ENCODE data around the gene CIC. TPM values are rescaled to one million over a fixed set of nuclear protein-coding genes. Genes with fewer than 3 reads are reported as not detected.
A peak's percentile ranks its signal among the peaks of the same experiment; 100 is the strongest.

The CIC gene
- total RNA-seq, 2 experiments from 2014 or later = 114 to 119 TPM

GRCh38 chr19:42229855-42230351, 39.1 kb upstream of the CIC start:
- Mint-ChIP-seq H3K4me3 (no peak overlapping the region), H3K27me3 (no peaks in the 10 kb centered on the region), H3K9me3 (no peaks in the 10 kb centered on the region), H3K36me3 (ENCODE audit: low read depth) (peaks cover 92% of the 10 kb centered on the region), H3K4me1 (ENCODE audit: low read depth) (peaks cover 17% of the 10 kb centered on the region), H3K27ac (peak overlapping the region; percentile 36)
- Histone ChIP-seq H3K9me3 (ENCODE audit: control insufficient read depth in 1 of 2, insufficient read depth in 1 of 2, low read length in 2 of 2) (no peaks in the 10 kb centered on the region), H3K36me3 (ENCODE audit: insufficient read depth, low read length) (peaks cover 85% of the 10 kb centered on the region), H3K27me3 (ENCODE audit: control insufficient read depth in 1 of 2, insufficient read depth in 2 of 2, low read length in 2 of 2) (no peaks in the 10 kb centered on the region), H3K4me1 (ENCODE audit: insufficient read depth, low read length) (peaks cover 16% of the 10 kb centered on the region), H3K4me3 (ENCODE audit: low read length) (no peak overlapping the region), H3K27ac (ENCODE audit: low read depth in 1 of 2, low read length in 2 of 2) (no peak overlapping the region)
- ChIA-PET POLR2A (interaction anchor here (0.8 to 1.1 kb wide), 3 partner anchors 9 to 12 kb away, joined by 3 to 4 read pairs (median 4); partner anchors contain the start of genes GSK3A and ZNF526), CTCF (interaction anchor here (2.0 kb wide), 1 partner anchor 13 kb away, joined by 7 read pairs; the partner anchor contains the start of gene GSK3A)
- ATAC-seq (ENCODE audit: poor library complexity) (no peak), DNase-seq (no peak)
- TF ChIP-seq CTCF (IDR thresholded peaks at IDR 0.05) = no peak
- intact Hi-C loops (cut with DNase I, micrococcal nuclease) = no loop called here

GRCh38 chr19:42230571-42230970, 38.5 kb upstream of the CIC start:
- CTCF ChIA-PET = no interaction called here
- Histone ChIP-seq H3K36me3 (ENCODE audit: insufficient read depth, low read length) (peaks cover 85% of the 10 kb centered on the region), H3K4me3 (ENCODE audit: low read length) (no peak overlapping the region), H3K9me3 (ENCODE audit: control insufficient read depth in 1 of 2, insufficient read depth in 1 of 2, low read length in 2 of 2) (no peaks in the 10 kb centered on the region), H3K27me3 (ENCODE audit: control insufficient read depth in 1 of 2, insufficient read depth in 2 of 2, low read length in 2 of 2) (no peaks in the 10 kb centered on the region), H3K27ac (ENCODE audit: low read depth in 1 of 2, low read length in 2 of 2) (no peak overlapping the region), H3K4me1 (ENCODE audit: insufficient read depth, low read length) (peaks cover 16% of the 10 kb centered on the region)
- Mint-ChIP-seq H3K36me3 (ENCODE audit: low read depth) (peaks cover 94% of the 10 kb centered on the region), H3K4me3 (no peak overlapping the region), H3K27me3 (no peaks in the 10 kb centered on the region), H3K9me3 (no peaks in the 10 kb centered on the region), H3K4me1 (ENCODE audit: low read depth) (peaks cover 17% of the 10 kb centered on the region), H3K27ac (no peak overlapping the region)
- DNase-seq = no peak
- POLR2A ChIA-PET = interaction anchor here (0.8 to 1.1 kb wide), 2 partner anchors 9 to 10 kb away, joined by 4 read pairs; partner anchors contain the start of gene ZNF526
- TF ChIP-seq CTCF (IDR thresholded peaks at IDR 0.05) = no peak
- no peak for ATAC-seq (ENCODE audit: poor library complexity)
- intact Hi-C loops (cut with DNase I, micrococcal nuclease) = no loop called here

- TF ChIP-seq CTCF (IDR thresholded peaks at IDR 0.05) = no peak
- peaks cover 15% of the 10 kb centered on the region for H3K4me1 ChIP-seq (ENCODE audit: insufficient read depth, low read length)
- POLR2A ChIA-PET = interaction anchor here (3.0 kb wide), 1 partner anchor 10 kb away, joined by 13 read pairs; the partner anchor contains the start of gene GSK3A
- H3K4me3 ChIP-seq (ENCODE audit: low read length) = no peak overlapping the region
- DNase-seq (no peak), ATAC-seq (ENCODE audit: poor library complexity) (no peak)
- Mint-ChIP-seq H3K4me3 (no peak overlapping the region), H3K27ac (no peak overlapping the region), H3K9me3 (no peaks in the 10 kb centered on the region), H3K27me3 (no peaks in the 10 kb centered on the region), H3K4me1 (ENCODE audit: low read depth) (peaks cover 16% of the 10 kb centered on the region), H3K36me3 (ENCODE audit: low read depth) (peaks cover 93% of the 10 kb centered on the region)
- no peaks in the 10 kb centered on the region for H3K27me3 ChIP-seq (ENCODE audit: control insufficient read depth in 1 of 2, insufficient read depth in 2 of 2, low read length in 2 of 2)
- intact Hi-C loops (cut with DNase I, micrococcal nuclease) = no loop called here
- peaks cover 83% of the 10 kb centered on the region for H3K36me3 ChIP-seq (ENCODE audit: insufficient read depth, low read length)
- CTCF ChIA-PET = interaction anchor here (0.6 kb wide), 1 partner anchor 47 kb away, joined by 3 read pairs; no protein-coding TSS in a partner anchor
- no peaks in the 10 kb centered on the region for H3K9me3 ChIP-seq (ENCODE audit: control insufficient read depth in 1 of 2, insufficient read depth in 1 of 2, low read length in 2 of 2)
- no peak overlapping the region for H3K27ac ChIP-seq (ENCODE audit: low read depth in 1 of 2, low read length in 2 of 2)
These were observed 36.6 kb upstream of the CIC start for GRCh38 chr19:42232435-42232834.

All from CD4-positive, alpha-beta T cell (primary cell).